Fibroblast of mammary gland (primary cell): ENCODE data around the gene LIMK1.

Experiments
- DNase-seq: peaks from one replicate; pipeline ENCODE4 v3.0.0-alpha.2; 2010; ENCODE audit warnings: low read depth
- H3K4me3 ChIP-seq: 2 replicates; pipeline ENCODE4 v1.5.1; 2011; ENCODE audit warnings: low read depth, mild to moderate bottlenecking, low read length, moderate library complexity; ENCODE audit not compliant: control insufficient read depth
- CTCF ChIP-seq: conservative IDR thresholded peaks from 2 replicates; pipeline ENCODE4 v1.5.1; 2011; ENCODE audit warnings: low read depth, low read length, inconsistent platforms; ENCODE audit not compliant: control insufficient read depth, insufficient read depth

The LIMK1 gene

GRCh38 chr7:74069790-74070618 lies 13.6 kb upstream of the LIMK1 start:
- no peak overlapping the region for H3K4me3 ChIP-seq
- TF ChIP-seq CTCF, result no peak
- no peak for DNase-seq

GRCh38 chr7:74070619-74070921 lies 13.0 kb upstream of the LIMK1 start:
- H3K4me3 ChIP-seq, result no peak overlapping the region
- DNase-seq, result no peak
- TF ChIP-seq CTCF, result no peak

- TF ChIP-seq CTCF, result no peak
- DNase-seq, result no peak
- H3K4me3 ChIP-seq, result no peak overlapping the region
These were observed 12.5 kb upstream of the LIMK1 start for GRCh38 chr7:74071121-74071520.

GRCh38 chr7:74074770-74075169 lies 8.8 kb upstream of the LIMK1 start:
- H3K4me3 ChIP-seq, result no peak overlapping the region
- no peak for DNase-seq
- no peak for TF ChIP-seq CTCF

- no peak for TF ChIP-seq CTCF
- no peak overlapping the region for H3K4me3 ChIP-seq
- no peak for DNase-seq
These were observed 5.1 kb upstream of the LIMK1 start for GRCh38 chr7:74078461-74078860.

- no peak for DNase-seq
- TF ChIP-seq CTCF, result no peak
- no peak overlapping the region for H3K4me3 ChIP-seq
These were observed 861 bp upstream of the LIMK1 start for GRCh38 chr7:74082770-74083116.
